Tibial artery (tissue), 4 donors: Measurements from ENCODE around the gene CC2D2A.

ENCODE experiments used
- DNase-seq, 2 donors: peaks; one replicate each; pipeline ENCODE4 v3.0.0-alpha.2; 2019
- H3K27ac ChIP-seq, 2 donors: fragments of 200-600 bp; sonication (generic) in 1 of 2; 1 replicate in 1 of 2; 2 replicates in 1 of 2; pipeline ENCODE4 v1.5.1; 2018 to 2019; ENCODE audit warnings: mild to moderate bottlenecking in 1 of 2
- H3K27me3 ChIP-seq, 2 donors: fragments of 200-600 bp; sonication (generic) in 1 of 2; one replicate each; pipeline versions ENCODE4 v1.5.1 to v1.6.0; 2016 to 2019
- H3K36me3 ChIP-seq, 3 donors: fragments of 200-600 bp; sonication (generic) in 2 of 3; one replicate each; pipeline ENCODE4 v1.5.1; 2016 to 2019; ENCODE audit warnings: mild to moderate bottlenecking in 2 of 3
- H3K4me1 ChIP-seq, 4 donors: fragments of 200-600 bp; sonication (generic) in 2 of 4; 1 replicate in 3 of 4; 2 replicates in 1 of 4; pipeline ENCODE4 v1.5.1; 2016 to 2019
- H3K4me3 ChIP-seq, 2 donors: fragments of 200-600 bp; sonication (generic) in 1 of 2; 1 replicate in 1 of 2; 2 replicates in 1 of 2; pipeline ENCODE4 v1.5.1; 2018 to 2019; ENCODE audit warnings: mild to moderate bottlenecking in 2 of 2
- H3K9me3 ChIP-seq, 3 donors: fragments of 200-600 bp; sonication (generic) in 1 of 3; one replicate each; pipeline ENCODE4 v1.5.1; 2016 to 2019
- intact Hi-C: fragments of 100-400 bp; cut with DNase I; formaldehyde crosslinking; loops from one replicate; pipeline ENCODE4 v1.15.0; 2023; ENCODE audit warnings: low total_unique reads
- TF ChIP-seq, protein P1 (sequence below), 2 experiments: fragments of 200-600 bp in 1 of 2; fragments of 450-650 bp in 1 of 2; IDR thresholded peaks; one replicate each; pipeline ENCODE4 v1.5.1; 2017 to 2019; ENCODE audit warnings: antibody characterized with exemption in 2 of 2, mild to moderate bottlenecking in 1 of 2, moderate library complexity in 1 of 2

CC2D2A gene

GRCh38 chr4:15558561-15558960, 88.9 kb downstream of the CC2D2A start:
- TF ChIP-seq, protein P1, sequence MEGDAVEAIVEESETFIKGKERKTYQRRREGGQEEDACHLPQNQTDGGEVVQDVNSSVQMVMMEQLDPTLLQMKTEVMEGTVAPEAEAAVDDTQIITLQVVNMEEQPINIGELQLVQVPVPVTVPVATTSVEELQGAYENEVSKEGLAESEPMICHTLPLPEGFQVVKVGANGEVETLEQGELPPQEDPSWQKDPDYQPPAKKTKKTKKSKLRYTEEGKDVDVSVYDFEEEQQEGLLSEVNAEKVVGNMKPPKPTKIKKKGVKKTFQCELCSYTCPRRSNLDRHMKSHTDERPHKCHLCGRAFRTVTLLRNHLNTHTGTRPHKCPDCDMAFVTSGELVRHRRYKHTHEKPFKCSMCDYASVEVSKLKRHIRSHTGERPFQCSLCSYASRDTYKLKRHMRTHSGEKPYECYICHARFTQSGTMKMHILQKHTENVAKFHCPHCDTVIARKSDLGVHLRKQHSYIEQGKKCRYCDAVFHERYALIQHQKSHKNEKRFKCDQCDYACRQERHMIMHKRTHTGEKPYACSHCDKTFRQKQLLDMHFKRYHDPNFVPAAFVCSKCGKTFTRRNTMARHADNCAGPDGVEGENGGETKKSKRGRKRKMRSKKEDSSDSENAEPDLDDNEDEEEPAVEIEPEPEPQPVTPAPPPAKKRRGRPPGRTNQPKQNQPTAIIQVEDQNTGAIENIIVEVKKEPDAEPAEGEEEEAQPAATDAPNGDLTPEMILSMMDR (IDR thresholded peaks at IDR 0.05), result no peak
- peaks cover 34 to 75% (median 70%) of the 10 kb centered on the region in 3 donors for H3K36me3 ChIP-seq
- peaks cover 0 to 4% (median 0%) of the 10 kb centered on the region in 4 donors for H3K4me1 ChIP-seq
- no peak overlapping the region for H3K4me3 ChIP-seq
- H3K27me3 ChIP-seq, result no peaks in the 10 kb centered on the region
- intact Hi-C loops, result no loop called here
- no peak overlapping the region for H3K27ac ChIP-seq
- no peaks in the 10 kb centered on the region for H3K9me3 ChIP-seq
- no peak for DNase-seq

- DNase-seq, result no peak
- H3K9me3 ChIP-seq, result no peaks in the 10 kb centered on the region
Observed at GRCh38 chr4:15562114-15562513, 92.4 kb downstream of the CC2D2A start.

DNA sequence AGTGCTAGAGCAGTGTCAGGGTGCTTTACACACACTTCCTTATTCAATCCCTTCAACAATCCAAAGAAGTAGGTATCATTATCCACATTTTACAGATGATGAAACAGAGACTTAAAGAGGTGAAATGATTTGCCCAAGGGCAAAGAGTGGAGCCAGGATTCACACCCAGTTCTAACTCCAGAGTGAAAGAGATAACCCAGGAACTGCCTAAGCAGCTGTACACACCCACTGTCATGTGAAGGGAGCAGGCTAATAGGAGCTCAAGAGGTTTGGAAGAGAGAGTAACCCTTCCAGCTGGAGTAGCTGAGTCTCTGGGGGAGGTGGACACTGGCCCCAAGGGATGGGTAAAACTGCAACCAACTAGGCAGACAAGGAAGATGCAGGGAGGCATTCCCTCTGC, 92.9 kb downstream of the CC2D2A start:
- H3K9me3 ChIP-seq, result no peaks in the 10 kb centered on the region
- intact Hi-C loops, result no loop called here
- TF ChIP-seq, protein P1 (IDR thresholded peaks at IDR 0.05), result no peak
- H3K4me3 ChIP-seq, result no peak overlapping the region
- peaks cover 50 to 80% (median 72%) of the 10 kb centered on the region in 3 donors for H3K36me3 ChIP-seq
- H3K4me1 ChIP-seq, result peaks cover 0 to 4% (median 0%) of the 10 kb centered on the region in 4 donors
- H3K27me3 ChIP-seq, result no peaks in the 10 kb centered on the region
- no peak overlapping the region for H3K27ac ChIP-seq
- no peak for DNase-seq

More at GRCh38 chr4:15562114-15562513, 92.4 kb downstream of the CC2D2A start:
- Histone ChIP-seq H3K36me3 (peaks cover 50 to 80% (median 74%) of the 10 kb centered on the region in 3 donors), H3K27ac (no peak overlapping the region), H3K4me1 (peaks cover 0 to 4% (median 0%) of the 10 kb centered on the region in 4 donors), H3K4me3 (no peak overlapping the region), H3K27me3 (no peaks in the 10 kb centered on the region)
- TF ChIP-seq, protein P1 (IDR thresholded peaks at IDR 0.05), result no peak
- intact Hi-C loops, result no loop called here

DNA sequence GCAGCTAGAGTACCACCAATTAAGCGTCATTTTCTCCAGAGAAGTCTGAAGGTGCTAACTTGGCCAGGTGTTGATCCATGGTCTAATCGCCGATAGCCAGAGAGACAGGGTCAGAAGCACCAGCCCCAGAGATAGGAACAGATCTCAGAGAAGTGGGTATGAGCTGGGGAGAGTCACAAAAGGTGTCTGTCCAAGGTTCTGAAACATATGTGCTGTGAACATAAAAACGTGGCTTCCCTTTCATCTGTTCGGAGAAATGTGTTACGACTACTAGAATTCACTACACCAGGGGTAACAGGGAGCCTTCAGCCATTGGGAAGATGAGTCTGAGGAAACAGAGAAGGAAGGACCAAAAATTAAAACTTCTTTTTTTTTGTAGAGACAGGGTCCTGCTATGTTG, 94.2 kb downstream of the CC2D2A start:
- TF ChIP-seq, protein P1 (IDR thresholded peaks at IDR 0.05), result no peak
- peaks cover 54 to 81% (median 69%) of the 10 kb centered on the region in 3 donors for H3K36me3 ChIP-seq
- H3K4me1 ChIP-seq, result peaks cover 0 to 4% (median 0%) of the 10 kb centered on the region in 4 donors
- intact Hi-C loops, result no loop called here
- no peaks in the 10 kb centered on the region for H3K9me3 ChIP-seq
- H3K27me3 ChIP-seq, result no peaks in the 10 kb centered on the region
- DNase-seq, result no peak
- no peak overlapping the region for H3K4me3 ChIP-seq
- H3K27ac ChIP-seq, result no peak overlapping the region

DNA sequence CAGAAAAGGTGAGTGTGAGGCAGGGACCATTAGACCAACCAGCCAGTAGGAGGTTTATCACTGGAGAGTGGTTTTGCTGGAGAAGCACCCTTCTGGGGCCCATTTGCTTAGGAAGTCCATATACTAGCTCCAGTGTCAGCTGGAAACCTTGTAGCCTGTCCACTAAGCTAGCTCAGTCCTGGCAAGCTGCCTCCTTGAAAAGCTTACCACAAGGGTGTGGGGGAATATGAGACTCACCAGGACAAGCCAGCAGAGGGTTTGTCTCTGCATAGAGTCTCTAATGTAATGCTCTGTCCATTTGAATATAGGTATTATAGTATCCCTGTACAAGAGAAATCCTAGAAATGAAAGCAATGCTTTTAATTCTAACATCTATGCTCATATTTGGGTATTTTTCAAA, 99.1 kb downstream of the CC2D2A start:
- DNase-seq, result no peak
- intact Hi-C loops, result no loop called here
- no peaks in the 10 kb centered on the region for H3K9me3 ChIP-seq
- peaks cover 53 to 85% (median 66%) of the 10 kb centered on the region in 3 donors for H3K36me3 ChIP-seq
- H3K27me3 ChIP-seq, result no peaks in the 10 kb centered on the region
- no peak overlapping the region for H3K4me3 ChIP-seq
- TF ChIP-seq, protein P1 (IDR thresholded peaks at IDR 0.05), result no peak
- no peak overlapping the region for H3K27ac ChIP-seq
- no peaks in the 10 kb centered on the region for H3K4me1 ChIP-seq

DNA sequence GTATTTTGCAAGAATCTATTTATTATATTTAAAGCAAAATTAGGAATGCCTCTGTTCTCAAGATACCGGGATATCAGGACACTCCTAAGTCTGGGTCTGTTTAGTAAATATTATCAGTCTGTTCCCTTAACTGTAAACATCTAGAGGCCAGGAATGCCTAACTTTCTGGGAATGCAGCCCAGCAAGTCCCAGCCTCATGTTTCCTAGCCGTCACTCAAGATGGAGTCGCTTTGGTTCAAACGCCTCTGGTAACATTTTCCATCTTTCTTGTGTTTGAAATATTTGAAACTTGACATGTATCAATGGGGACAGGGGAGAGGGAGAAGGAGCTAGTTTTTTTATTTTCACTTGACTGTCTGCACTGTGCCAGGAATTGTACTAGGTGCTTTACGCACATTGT, 100.1 kb downstream of the CC2D2A start:
- Histone ChIP-seq H3K27ac (no peak overlapping the region), H3K9me3 (no peaks in the 10 kb centered on the region), H3K4me3 (no peak overlapping the region), H3K4me1 (no peaks in the 10 kb centered on the region), H3K36me3 (peaks cover 45 to 82% (median 57%) of the 10 kb centered on the region in 3 donors), H3K27me3 (no peaks in the 10 kb centered on the region)
- intact Hi-C loops, result no loop called here
- TF ChIP-seq, protein P1 (IDR thresholded peaks at IDR 0.05), result no peak
- DNase-seq, result no peak
